ENCODE data around the gene MARK2. TPM values are rescaled to one million over a fixed set of nuclear protein-coding genes. Genes with fewer than 3 reads are reported as not detected.

MARK2 gene
- total and polyA plus RNA-seq, 2 donors (not counting 1 experiment from before 2014, with no cell fraction given), result 6.4 to 12.3 TPM

GRCh38 chr11:63811522-63811921 lies 27.4 kb upstream of the MARK2 start:
- TF ChIP-seq EZH2 (IDR thresholded peaks at IDR 0.05; ENCODE audit: low read length, missing control alignments) (no peak), CTCF (conservative IDR thresholded peaks at IDR 0.05 in 1 of 2, IDR thresholded peaks at IDR 0.05 in 1 of 2; ENCODE audit: low read depth in 1 of 2, low read length in 2 of 2) (no peak)
- no peaks in the 10 kb centered on the region for H4K20me1 ChIP-seq (ENCODE audit: control insufficient read depth, extremely low read depth, insufficient read depth, low read length)
- H3K9ac ChIP-seq (ENCODE audit: insufficient read depth, low read length), result no peak overlapping the region
- peaks cover 4% of the 10 kb centered on the region for H3K36me3 ChIP-seq (ENCODE audit: control insufficient read depth, insufficient read depth, low read length)
- no peak for DNase-seq (ENCODE audit: low read depth in 2 of 2)
- no peak overlapping the region for H3K4me3 ChIP-seq (replicated peaks in 1 of 4; ENCODE audit: control extremely low read depth in 1 of 4, insufficient read depth in 1 of 4, low read depth in 3 of 4, low read length in 4 of 4)
- no peak overlapping the region for H2AFZ ChIP-seq (ENCODE audit: low read length)
- H3K4me1 ChIP-seq (ENCODE audit: control insufficient read depth, extremely low read depth, insufficient read depth, low read length), result peaks cover 7% of the 10 kb centered on the region
- no peak overlapping the region for H3K27ac ChIP-seq (ENCODE audit: insufficient read depth, low read length)
- no peaks in the 10 kb centered on the region for H3K27me3 ChIP-seq (ENCODE audit: control insufficient read depth, insufficient read depth, low read length)
- H3K79me2 ChIP-seq (ENCODE audit: control insufficient read depth, insufficient read depth, low read length), result peaks cover 31% of the 10 kb centered on the region
- no peak overlapping the region for H3K4me2 ChIP-seq (ENCODE audit: extremely low read depth, insufficient read depth, low read length)
- no peaks in the 10 kb centered on the region for H3K9me3 ChIP-seq (ENCODE audit: control insufficient read depth, insufficient read depth, low read depth, low read length)

GRCh38 chr11:63813035-63813562 lies 25.8 kb upstream of the MARK2 start, which contains the start of gene SPINDOC:
Gene SPINDOC, plus strand, starts transcription at chr11:63813456. Its CDS starts 231 bp downstream, at chr11:63813687.
- H3K9ac ChIP-seq (ENCODE audit: insufficient read depth, low read length), result peak within 1 kb of the TSS; percentile 79

More at GRCh38 chr11:63813035-63813562, 25.8 kb upstream of the MARK2 start, which contains the start of gene SPINDOC:
- H3K79me2 ChIP-seq (ENCODE audit: control insufficient read depth, insufficient read depth, low read length), result peaks cover 40% of the 10 kb centered on the region
- peaks cover 9% of the 10 kb centered on the region for H3K36me3 ChIP-seq (ENCODE audit: control insufficient read depth, insufficient read depth, low read length)
- DNase-seq (ENCODE audit: low read depth in 2 of 2), result peak; percentile 60 to 64
- peak within 1 kb of the TSS; percentile 68 for H3K27ac ChIP-seq (ENCODE audit: insufficient read depth, low read length)
- peak within 1 kb of the TSS; percentile 88 to 95 (median 91) for H3K4me3 ChIP-seq (replicated peaks in 1 of 4; ENCODE audit: control extremely low read depth in 1 of 4, insufficient read depth in 1 of 4, low read depth in 3 of 4, low read length in 4 of 4)
- H3K9me3 ChIP-seq (ENCODE audit: control insufficient read depth, insufficient read depth, low read depth, low read length), result no peaks in the 10 kb centered on the region
- TF ChIP-seq CTCF (conservative IDR thresholded peaks at IDR 0.05 in 1 of 2, IDR thresholded peaks at IDR 0.05 in 1 of 2; ENCODE audit: low read depth in 1 of 2, low read length in 2 of 2), result no peak
- TF ChIP-seq EZH2 (IDR thresholded peaks at IDR 0.05; ENCODE audit: low read length, missing control alignments), result no peak
- H4K20me1 ChIP-seq (ENCODE audit: control insufficient read depth, extremely low read depth, insufficient read depth, low read length), result no peaks in the 10 kb centered on the region
- peak within 1 kb of the TSS; percentile 82 for H3K4me2 ChIP-seq (ENCODE audit: extremely low read depth, insufficient read depth, low read length)
- no peaks in the 10 kb centered on the region for H3K27me3 ChIP-seq (ENCODE audit: control insufficient read depth, insufficient read depth, low read length)
- peak within 1 kb of the TSS; percentile 87 for H2AFZ ChIP-seq (ENCODE audit: low read length)
- peaks cover 7% of the 10 kb centered on the region for H3K4me1 ChIP-seq (ENCODE audit: control insufficient read depth, extremely low read depth, insufficient read depth, low read length)
